ENCODE data around the gene TGM1. TPM values are rescaled to one million over a fixed set of nuclear protein-coding genes. Genes with fewer than 3 reads are reported as not detected.

Gene TGM1
- total RNA-seq, 4 donors from 2014 or later = 1.2 to 11.3 (median 5.9) TPM

DNA sequence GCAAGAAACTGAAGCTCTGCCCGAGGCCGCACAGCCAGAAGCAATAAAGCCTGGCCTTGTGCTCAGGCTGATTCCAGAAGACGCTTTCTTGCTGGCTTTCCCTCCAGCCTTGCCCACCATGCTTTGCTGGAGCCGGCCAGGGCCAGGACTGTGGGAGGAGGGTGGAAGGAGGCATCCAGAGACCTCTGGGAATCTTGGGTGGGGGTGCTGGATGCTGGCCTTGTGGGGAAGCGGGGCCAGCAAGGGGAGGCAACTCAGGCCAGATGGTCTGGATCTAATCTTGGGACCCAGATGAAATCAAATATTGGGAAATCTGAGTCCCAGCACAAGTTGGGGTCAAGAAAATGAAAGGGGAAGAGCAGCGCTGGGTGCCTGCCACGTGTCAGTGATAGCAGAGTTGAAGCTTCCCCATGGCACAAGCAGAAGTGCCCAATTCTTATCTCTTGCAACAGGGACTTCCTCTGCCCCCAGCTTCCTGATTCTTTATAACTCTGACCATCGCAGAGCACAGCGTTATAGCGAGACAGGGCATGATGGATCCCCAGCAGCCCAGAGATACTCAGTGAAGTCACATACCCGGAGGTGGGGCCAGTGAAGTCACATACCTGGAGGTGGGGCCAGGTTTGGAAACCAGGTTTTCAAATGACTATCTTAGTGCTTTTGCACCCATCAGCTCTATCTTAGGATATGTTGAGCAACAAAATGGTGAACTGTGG lies 14.8 kb upstream of the TGM1 start:
- Histone ChIP-seq H3K4me1 (peaks cover 0 to 4% (median 0%) of the 10 kb centered on the region in 4 donors), H3K27ac (peak overlapping the region in 2 of 4 donors; percentile 26 to 55)
- peak in 1 of 3 donors; percentile 29 for DNase-seq

DNA sequence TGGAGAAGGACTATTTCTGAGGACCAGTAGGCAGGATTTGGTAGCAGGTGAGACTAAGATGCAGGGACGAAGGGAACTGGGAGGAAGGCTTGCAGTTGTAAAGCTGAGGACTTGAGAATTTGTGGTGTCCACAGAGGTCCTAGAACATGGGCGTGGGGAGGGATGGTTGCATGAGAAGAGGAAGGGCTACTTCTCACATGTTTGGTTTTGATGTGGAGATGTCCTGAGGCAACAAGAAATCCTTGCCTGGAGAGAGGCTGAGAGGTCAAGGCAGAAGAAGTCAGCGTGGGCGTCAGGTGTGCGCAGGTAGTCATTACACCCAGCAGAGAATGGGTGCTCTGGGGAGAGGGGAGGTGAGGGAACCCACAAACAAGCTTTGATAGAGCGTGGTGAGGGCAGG lies 14.1 kb upstream of the TGM1 start:
- H3K27ac ChIP-seq = no peak overlapping the region
- TF ChIP-seq POLR2A (IDR thresholded peaks at IDR 0.05) = no peak
- TF ChIP-seq, protein P1, sequence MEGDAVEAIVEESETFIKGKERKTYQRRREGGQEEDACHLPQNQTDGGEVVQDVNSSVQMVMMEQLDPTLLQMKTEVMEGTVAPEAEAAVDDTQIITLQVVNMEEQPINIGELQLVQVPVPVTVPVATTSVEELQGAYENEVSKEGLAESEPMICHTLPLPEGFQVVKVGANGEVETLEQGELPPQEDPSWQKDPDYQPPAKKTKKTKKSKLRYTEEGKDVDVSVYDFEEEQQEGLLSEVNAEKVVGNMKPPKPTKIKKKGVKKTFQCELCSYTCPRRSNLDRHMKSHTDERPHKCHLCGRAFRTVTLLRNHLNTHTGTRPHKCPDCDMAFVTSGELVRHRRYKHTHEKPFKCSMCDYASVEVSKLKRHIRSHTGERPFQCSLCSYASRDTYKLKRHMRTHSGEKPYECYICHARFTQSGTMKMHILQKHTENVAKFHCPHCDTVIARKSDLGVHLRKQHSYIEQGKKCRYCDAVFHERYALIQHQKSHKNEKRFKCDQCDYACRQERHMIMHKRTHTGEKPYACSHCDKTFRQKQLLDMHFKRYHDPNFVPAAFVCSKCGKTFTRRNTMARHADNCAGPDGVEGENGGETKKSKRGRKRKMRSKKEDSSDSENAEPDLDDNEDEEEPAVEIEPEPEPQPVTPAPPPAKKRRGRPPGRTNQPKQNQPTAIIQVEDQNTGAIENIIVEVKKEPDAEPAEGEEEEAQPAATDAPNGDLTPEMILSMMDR (IDR thresholded peaks at IDR 0.05) = no peak
- H3K9me3 ChIP-seq = no peaks in the 10 kb centered on the region
- H3K36me3 ChIP-seq = no peaks in the 10 kb centered on the region
- no peak for DNase-seq
- no peaks in the 10 kb centered on the region for H3K27me3 ChIP-seq
- peaks cover 0 to 7% (median 0%) of the 10 kb centered on the region in 4 donors for H3K4me1 ChIP-seq
- no peak overlapping the region for H3K4me3 ChIP-seq

More for the DNA sequence above, 14.8 kb upstream of the TGM1 start:
- H3K36me3 ChIP-seq = no peaks in the 10 kb centered on the region
- no peaks in the 10 kb centered on the region for H3K27me3 ChIP-seq
- H3K4me3 ChIP-seq = no peak overlapping the region
- no peaks in the 10 kb centered on the region for H3K9me3 ChIP-seq
- TF ChIP-seq, protein P1 (IDR thresholded peaks at IDR 0.05) = no peak
- no peak for TF ChIP-seq POLR2A (IDR thresholded peaks at IDR 0.05)

DNA sequence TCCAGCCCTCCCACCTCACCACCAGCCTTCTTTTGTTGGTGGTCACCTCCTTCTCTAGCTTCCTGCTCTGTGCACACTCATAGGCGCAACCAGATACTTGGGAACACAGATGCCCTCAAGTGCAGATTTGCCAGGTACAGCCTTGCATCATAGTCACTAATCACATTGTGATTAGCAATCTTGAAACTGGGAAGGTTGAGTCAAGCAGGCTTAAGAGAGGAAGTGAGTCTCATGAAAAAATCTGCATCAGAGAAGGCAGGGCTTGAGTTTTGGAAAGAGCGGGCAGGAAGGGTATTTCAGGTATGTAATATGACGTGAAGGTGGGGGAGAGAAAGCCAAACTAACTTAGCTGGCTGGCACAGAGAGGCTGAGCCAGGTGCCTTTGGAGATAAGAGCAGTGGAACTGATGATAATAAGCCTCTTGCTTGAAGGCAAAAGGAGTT lies 11.1 kb upstream of the TGM1 start:
- Histone ChIP-seq H3K27me3 (no peaks in the 10 kb centered on the region), H3K4me1 (peaks cover 0 to 10% (median 7%) of the 10 kb centered on the region in 4 donors), H3K27ac (peak overlapping the region in 2 of 4 donors; percentile 58 to 71), H3K36me3 (peaks cover 0 to 5% (median 0%) of the 10 kb centered on the region in 3 donors), H3K9me3 (no peaks in the 10 kb centered on the region), H3K4me3 (no peak overlapping the region)
- DNase-seq = peak in 1 of 3 donors; percentile 41
- no peak for TF ChIP-seq POLR2A (IDR thresholded peaks at IDR 0.05)
- TF ChIP-seq, protein P1 (IDR thresholded peaks at IDR 0.05) = no peak

DNA sequence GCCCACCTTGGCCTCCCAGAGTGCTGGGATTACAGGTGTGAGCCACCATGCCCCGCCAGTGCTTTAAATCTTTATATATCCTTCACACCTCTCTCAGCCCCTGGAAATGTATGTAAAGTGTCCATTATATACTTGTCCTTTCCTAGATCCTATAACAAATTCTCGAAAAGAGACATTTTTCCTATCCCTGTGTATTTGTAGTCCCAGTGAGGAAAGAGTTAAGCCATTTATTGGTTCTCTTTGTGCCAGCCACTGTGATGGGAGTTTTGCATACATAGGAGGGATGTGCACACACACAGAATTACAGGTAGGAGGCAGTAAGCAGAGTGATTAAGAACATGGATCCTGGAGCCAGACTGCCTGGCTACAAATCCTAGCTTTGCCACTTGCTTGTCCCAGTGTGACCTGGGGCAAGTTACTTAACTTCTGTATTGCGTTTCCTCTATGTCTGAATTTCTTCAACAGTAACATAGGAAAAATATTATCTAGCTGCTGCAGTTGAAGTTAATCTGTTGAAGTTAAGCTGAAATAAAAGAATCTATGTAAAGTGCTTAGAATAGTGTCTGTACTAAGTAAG lies 10.5 kb upstream of the TGM1 start:
- H3K27ac ChIP-seq = peak overlapping the region in 2 of 4 donors; percentile 58 to 71
- TF ChIP-seq, protein P1 (IDR thresholded peaks at IDR 0.05) = no peak
- TF ChIP-seq POLR2A (IDR thresholded peaks at IDR 0.05) = no peak
- peaks cover 0 to 10% (median 0%) of the 10 kb centered on the region in 3 donors for H3K36me3 ChIP-seq
- H3K9me3 ChIP-seq = no peaks in the 10 kb centered on the region
- no peaks in the 10 kb centered on the region for H3K27me3 ChIP-seq
- no peak for DNase-seq
- no peak overlapping the region for H3K4me3 ChIP-seq
- H3K4me1 ChIP-seq = peaks cover 0 to 10% (median 7%) of the 10 kb centered on the region in 4 donors

DNA sequence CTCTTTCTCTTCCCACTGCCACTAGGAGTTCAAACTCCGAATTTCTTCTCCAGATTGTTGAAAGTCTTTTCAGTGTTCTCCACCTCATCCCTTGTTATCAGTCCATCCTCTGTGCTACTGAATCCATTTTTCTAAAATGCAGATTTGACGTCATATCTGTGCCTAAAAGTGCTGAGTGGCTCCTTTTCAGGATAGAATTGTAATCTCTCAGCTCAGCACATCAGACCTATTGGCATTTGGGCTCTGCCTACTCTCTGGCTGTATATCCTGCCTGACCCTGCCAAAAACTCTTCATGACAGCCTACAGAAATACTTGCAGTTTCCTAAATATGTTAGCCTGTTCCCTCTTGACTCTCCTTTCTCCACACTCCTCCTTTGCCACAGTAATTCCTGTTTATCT lies 9.5 kb upstream of the TGM1 start:
- peak overlapping the region in 1 of 4 donors; percentile 97 for H3K27ac ChIP-seq

More for the DNA sequence above, 9.5 kb upstream of the TGM1 start:
- peaks cover 0 to 17% (median 0%) of the 10 kb centered on the region in 3 donors for H3K36me3 ChIP-seq
- no peaks in the 10 kb centered on the region for H3K27me3 ChIP-seq
- H3K4me3 ChIP-seq = no peak overlapping the region
- H3K4me1 ChIP-seq = peaks cover 0 to 10% (median 7%) of the 10 kb centered on the region in 4 donors
- TF ChIP-seq, protein P1 (IDR thresholded peaks at IDR 0.05) = no peak
- no peak for TF ChIP-seq POLR2A (IDR thresholded peaks at IDR 0.05)
- no peaks in the 10 kb centered on the region for H3K9me3 ChIP-seq
- DNase-seq = no peak

Measured in Peyer's patch (tissue), 4 donors.